Measurements from ENCODE around the gene TMEM143.

TMEM143 gene

DNA sequence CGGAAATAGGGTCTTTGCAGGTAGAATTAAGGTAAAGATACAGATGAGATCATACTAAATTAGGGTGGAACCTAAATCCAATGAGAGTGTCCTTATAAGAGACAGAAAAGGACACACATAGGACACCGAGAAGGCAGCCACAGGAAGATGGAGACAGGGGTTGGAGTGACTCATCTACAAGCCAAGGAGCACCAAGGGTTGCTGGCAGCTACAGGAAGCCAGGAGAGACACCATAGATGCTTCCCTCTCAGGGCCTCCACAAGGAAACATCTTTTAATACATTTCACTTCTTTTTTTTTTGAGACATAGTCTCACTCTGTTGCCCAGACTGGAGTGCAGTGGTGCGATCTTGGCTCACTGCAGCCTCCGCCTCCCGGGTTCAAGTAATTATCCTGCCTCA is 10.1 kb downstream of the TMEM143 start:
- DNase-seq: no peak

DNA sequence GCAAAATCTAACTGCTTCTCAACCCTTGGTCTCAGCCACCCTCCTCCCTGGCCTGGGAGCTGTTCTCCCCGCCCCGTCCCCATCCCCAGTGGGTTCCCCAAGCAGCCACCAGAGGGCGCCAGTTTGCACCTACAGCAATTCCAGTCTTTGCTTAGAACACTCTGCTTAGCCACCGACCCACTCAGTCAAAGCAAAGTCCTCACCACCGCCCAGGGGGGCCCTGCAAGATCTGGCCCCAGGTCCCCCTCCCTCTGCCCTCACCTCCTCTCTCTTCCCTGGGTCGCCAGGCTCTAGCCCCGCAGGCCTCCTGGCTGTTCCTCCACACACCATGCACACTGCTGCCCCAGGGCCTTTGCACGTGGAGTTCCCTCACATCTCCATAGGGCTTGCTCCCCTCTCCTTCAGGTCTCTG is 12.4 kb downstream of the TMEM143 start:
- peak; percentile 33 for DNase-seq

DNA sequence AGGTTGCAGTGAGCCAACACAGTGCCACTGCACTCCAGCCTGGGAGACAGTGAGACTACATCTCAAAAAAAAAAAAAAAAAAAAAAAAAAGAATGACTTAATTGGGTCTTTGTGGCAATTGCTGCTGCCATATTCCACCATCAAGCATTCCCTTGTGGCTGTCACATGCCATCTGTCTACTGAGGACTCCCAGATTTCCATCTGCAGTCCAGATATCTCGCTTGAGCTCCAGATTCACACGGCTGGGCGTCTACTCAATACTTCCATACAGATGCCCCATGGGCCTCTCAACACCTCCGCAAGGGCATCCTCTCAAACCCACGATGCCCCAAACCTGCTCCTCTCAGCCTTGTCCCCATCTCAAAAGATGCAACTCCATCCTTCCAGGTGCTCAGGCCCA is 12.9 kb downstream of the TMEM143 start:
- no peak for DNase-seq

DNA sequence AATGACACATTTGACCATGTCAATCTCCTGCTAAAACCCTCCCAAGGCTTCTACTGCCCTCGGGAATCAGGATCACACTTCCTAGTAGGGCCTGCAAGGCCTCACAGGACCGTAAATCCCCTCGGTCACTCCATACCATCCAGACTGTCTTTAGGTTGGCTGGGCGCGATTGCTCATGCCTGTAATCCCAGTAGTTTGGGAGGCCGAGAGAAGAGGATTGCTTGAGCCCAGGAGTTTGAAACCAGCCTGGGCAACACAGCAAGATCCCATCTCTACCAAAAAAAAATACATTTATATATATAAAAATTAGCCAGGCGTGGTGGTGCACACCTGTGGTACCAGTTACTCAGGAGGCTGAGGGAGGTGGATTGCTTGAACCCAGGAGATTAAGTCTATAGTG is 15.0 kb downstream of the TMEM143 start:
- no peak for DNase-seq

DNA sequence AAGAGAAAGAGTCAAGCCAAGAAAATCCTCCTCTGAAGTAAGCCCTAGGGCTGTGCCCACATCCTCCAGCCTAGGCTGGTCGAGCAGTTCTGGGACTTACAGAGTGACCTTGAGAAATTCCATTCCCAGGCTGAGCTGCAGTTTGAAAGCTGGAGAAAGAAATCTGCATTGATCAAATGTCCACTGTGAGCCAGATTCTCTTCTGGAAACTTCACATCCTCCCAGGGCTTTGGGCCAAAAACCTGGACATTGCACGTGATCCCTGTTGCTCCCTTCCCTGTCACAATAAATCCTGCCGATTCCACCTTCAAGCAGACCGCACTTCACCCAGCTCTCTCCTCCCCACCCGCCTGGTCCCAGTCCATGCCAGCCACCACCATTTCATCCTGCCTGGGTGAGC is 15.7 kb downstream of the TMEM143 start:
- DNase-seq: no peak

DNA sequence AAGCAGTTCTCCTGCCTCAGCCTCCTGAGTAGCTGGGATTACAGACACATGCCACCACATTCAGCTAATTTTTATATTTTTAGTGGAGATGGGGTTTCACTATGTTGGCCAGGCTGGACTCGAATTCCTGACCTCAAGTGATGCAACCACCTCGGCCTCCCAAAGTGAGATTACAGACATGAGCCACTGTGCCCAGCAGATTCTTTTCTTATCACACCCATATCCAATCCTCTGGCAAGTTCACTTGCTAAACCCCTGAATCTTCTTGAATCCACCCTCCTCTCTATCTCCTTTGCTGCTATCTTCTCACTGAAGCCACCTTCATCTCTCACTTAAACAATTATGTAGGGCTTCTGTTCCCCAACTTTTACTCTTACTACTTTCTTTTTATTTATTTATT is 17.5 kb downstream of the TMEM143 start:
- no peak for DNase-seq

DNA sequence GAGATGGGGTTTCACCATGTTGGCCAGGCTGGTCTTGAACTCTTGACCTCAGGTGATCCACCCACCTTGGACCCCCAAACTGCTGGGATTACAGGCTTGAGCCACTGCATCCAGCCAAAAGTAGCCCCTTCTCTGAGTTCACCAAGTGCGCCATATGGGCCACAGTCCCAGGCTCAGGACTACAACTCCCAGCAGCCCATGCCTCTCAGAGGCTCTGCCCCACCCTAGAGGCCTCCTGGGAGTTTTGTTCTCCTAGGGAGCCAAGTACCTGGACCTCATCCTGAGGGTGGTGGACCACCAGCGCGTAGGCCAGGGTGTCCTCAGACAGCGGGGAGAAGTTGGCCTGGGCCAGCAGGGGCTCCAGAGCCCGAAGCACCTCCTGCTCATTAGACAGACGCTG is 18.8 kb downstream of the TMEM143 start:
- DNase-seq: no peak

DNA sequence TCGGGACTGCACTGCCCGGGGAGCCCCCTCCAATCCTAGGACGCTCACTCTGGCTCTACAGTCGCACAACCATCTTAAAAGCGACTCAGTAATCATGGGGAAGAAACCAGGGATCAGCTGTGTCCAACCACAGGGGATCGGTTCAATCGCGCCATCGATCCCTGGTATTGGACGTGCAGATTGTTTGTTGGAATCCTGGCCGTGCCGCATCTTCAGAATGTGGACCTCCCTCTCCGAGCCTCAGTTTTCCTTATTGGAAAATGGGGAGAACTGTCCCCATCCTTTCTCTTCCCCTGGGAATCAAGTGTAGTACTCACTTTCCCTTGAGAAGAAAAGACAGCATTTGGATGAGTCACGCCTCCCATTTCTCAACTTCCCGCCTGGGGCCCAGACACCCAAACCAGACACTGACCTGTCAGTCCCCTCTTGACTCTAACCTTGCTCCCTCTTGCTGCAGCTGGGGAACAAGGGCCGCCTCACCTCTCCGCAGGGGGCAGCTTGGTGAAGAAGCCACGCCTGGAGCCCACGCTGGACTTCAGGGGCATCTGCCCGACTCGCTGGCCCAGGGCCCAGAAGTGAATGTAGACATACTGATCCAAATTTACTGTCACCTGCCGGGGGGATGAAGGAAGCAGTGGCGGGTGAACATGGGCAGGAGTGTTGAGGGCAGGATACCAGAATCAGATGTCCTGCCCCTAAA is 20.7 kb downstream of the TMEM143 start:
- DNase-seq: no peak

DNA sequence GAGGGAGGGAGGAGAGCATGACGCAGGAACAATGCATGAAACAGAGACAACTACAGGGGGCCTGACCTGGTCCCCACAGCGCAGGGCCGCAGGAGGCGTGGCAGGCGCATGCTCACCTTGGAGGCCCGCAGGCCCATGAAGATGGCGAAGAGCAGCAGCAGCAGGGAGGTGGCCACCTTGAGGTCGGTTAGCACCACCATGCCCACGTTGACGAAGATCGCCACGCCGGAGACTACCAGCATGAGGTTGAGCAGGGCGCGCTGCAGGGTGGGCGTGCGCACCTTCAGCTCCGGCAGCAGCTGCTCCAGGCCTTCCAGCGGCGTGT is 21.4 kb downstream of the TMEM143 start:
- no peak for DNase-seq

DNA sequence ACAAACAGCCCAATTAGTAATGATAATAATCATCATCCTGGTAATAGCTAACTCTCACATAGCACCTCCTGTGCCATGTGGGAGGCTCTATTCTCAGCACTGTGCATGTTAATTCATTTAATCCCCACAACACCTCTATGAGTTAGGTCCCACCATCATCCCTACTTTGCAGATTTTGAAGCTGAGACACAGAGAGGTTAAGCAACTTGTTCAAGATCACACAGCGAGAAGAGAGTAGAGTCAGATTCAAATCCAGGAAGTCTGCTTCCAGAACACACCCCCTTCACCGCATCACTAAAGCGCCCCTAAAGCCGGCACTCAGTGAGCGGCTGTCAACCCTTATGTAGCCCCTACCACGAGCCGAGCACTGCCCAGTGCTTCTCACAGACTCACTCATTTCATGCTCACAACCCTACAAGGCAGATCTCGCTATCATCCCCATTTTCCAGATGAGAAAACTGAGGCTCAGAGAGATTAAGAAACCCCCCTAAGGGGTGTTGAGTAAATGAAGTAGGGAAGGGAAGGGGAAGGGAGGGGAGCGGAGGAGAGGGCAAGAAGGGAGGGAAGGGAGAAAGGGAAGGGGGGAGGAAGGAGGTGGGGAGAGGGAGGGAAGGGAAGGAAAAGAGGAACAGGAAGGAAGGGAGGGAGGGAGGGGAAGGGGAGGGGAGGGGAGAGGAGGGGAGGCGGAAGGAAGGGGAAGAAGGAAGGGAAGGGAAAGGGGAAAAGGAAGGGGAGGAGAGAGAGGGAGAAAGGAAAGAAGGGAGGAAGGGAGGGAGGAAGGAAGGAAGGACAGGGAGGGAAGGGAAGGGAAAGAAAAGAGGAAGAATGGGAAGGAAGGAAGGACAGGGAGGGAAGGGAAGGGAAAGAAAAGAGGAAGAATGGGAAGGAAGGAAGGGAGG is 22.0 kb downstream of the TMEM143 start:
- no peak for DNase-seq

DNA sequence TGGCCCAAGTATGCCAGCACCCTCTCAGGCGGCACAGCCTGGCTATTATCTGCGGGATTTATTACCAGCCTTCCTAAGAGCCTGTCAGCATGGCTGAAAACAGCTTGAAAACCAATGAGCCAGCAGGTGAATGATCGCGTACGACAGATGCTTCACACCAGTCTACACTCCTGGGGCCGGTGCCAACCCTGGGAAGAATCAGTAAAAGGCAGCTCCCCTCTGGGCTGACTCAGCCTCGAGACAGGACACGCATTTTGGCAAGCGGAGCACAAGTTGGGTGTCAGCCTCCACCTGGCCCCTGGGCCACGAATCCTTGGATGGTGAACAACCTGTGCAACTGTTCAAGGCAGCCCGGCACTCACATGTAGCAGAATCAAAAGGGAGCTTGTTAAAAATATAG is 22.7 kb downstream of the TMEM143 start:
- DNase-seq: peak; percentile 49

DNA sequence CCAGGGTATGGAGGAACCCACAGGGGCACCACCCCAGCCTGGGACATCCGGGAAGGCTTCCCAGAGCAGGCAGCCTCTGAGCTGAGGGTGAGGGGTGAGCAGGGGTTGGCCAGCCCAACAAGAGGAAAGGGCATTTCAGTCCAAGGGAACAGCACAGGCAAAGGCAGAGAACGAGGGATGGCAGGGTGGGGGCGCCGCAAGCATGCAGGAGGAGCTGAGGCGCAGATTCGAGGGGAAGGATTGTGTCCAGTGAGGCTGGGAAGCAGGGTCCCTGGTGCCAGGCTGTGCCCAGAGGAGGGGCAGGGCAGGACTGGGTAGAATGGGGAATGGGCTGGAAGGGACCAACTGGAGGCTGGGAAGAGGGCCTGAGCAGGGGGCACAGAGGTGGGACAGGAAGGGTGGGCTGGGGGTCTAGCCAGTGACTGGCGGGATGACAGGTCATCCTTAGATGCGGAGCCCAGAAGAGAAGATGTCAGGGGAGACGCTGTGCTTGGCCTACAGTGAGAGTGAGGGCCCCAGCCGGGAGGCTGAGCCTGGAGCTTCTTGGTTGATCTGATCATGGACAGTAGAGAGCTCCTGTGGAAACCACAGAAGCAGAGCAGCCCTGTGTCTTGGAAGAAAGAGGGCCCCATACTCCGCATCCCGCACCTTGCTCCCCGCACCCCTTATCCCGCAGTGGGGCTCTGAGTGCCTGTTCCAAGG is 24.8 kb downstream of the TMEM143 start:
- DNase-seq: no peak

DNA sequence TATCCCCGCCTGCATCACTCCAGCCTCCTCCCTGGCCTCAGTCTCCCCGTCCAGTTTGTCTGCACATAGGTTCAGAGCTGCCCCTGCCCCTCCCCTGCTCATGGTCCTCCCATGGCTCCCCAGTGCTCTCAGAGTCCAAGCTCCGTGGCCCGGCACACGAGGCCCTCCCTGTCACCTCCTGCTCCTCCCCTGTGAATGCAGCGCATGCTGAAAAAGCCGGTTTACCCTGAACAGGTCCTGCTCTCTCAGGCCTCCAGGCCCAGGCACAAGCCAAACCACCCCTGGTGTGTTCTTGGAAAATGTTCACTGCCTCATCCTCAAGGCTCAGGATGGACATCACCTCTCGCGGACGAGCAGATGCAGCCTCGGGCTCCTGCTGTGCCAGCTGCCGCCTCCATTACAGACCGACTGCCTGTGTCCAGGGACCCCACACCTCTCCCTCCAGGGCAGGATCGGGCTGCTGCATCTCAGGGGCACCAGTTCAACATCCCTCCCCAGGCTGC is 25.4 kb downstream of the TMEM143 start:
- no peak for DNase-seq

DNA sequence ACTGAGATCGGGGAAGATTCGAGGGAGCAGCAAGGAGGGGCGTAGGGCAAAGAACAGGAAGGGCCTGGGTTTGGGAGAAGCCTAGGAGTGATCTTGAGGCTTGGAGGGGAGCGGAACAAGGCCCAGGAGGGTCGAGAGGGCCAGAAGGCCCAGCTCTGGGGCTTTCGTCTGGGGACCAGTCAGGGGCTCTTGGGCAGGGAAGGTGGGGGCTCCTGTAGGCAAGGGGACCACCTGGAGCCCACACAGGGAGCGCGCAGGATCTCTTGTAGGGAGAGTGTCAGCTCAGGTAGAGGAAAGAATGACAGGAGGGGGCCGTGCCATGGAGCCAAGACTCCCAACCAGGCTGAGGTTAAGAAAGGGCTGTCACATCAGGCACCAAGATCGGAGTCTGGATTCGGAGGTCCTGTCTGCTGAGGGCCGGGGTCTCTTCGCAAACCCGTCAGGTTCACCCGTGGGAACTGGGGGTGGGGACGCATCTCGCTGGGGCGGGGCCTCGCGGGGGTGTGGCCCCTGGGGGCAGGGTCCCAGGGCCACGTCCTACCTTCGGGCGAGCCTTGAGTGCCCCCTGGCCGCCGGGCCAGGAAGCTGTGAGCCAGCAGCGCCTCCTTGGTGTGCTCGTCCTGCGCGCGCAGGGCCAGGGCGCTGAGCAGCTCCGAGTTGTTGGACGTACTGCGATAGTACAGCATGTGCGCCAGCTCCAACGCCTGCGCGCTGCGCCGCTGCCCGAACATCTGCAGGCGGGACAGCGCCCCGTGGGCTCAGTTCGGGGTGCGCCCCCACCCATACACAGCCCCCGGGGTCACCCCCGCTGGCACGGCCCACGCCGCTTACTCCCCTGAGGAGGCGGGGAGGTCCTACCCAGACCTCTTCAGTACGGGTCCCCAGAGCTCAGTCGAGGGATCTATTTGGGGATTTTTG is 30.0 kb downstream of the TMEM143 start:
- peak; percentile 85 for DNase-seq

DNA sequence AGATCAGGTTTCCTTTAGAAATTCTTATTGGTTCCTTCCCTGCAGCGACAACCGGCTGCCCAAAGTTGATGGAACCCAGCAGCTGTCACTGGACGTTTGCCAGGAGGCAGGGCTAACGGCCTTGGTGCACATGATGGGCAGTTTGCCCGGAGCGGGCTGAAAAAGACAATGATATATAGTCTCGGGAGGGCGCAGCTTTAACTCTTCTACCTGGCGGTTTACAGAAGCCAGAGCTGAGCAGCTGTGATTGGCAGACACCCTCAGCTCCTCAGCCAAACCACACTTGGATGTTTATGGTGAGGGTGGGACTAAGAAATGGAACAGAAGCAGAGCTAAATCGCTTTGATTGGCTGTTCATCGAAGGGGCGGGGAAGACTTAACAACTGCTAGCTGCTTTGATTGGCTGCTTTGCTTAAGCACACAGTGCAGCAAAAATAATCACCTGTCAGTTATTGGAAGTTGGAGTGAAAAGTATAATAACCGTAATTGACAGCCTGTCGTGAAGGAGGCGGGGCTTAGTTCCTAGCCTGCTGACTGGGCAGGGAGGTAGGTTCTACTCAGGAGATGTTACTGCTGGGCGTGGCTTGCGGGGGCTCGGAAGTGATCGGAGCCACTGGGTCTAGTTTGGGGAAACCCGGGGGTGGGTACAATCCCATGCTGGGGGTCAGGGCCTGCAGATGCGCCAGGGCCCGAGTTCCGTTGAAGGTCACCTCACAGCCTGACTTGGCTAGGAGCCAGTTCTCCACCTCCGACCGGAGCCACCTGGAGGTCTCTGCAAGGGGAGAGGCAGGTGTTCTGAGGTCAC is 30.9 kb downstream of the TMEM143 start:
- DNase-seq: peak; percentile 100

DNA sequence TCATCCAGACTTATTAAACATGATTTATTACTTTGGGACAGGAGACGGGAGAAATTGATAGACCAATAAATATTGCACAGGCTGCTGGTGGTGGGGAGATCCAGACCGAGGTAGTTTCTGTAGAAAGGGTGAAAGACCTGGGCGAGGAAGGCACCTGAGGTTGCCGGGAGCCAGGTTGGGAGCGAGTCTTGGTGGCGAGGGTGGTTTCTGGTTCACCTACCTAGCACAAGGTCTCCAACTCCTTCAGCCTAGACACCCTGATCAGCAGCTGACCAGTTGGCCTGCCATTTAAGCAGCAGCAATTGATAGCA is 31.4 kb downstream of the TMEM143 start:
- no peak for DNase-seq

DNA sequence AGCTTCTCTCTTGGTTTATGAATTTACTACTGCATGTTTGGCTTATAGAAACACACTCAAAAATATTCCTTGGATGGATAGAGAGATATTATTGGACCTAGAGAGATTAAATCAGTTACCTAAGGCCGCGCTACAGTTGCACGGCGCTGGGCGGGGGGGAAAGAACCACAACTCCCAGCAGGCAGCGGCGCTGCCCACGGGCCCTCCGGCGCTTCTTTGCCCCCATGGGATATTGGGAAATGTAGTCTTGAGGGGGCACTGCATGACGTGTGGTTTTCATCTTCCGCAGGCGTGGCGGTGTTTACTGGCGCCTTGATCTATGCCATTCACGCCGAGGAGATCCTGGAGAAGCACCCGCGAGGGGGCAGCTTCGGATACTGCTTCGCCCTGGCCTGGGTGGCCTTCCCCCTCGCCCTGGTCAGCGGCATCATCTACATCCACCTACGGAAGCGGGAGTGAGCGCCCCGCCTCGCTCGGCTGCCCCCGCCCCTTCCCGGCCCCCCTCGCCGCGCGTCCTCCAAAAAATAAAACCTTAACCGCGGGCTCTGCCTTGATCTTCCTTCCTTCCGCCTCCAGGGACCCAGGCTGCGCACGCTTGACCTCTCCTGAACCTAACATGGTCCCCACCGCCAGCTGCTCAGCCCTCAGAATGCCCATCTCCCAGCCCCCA is 33.6 kb downstream of the TMEM143 start:
- DNase-seq: peak; percentile 93

DNA sequence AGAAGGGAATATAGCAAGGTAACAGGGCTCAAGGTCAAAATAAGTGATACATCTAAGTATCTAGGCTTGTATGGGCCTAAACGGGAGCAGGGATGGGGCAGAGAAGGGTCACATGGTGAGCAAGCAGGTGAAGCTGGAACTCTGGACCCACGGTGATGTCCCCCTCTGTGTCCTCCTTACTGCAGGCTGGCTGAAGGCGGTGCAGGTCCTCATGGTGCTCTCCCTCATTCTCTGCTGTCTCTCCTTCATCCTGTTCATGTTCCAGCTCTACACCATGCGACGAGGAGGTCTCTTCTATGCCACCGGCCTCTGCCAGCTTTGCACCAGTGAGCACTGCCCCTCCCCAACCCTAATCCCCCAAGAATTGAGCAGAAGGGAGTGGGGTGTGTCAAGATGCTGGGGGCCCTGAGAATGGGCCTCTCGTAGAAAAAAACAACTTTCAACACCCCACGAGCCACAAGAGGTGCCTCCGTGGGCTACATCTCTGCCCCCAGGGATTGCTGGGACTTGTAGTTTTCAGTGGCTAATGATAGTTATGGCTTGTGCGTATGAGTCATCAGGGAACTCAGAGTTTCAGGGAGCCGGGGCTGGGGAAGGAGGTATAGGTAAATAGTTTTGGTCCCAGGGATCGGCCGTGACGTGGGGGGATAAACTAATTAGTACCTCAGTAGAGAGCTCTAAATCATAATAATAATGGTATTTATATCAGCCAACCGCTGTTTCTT is 34.4 kb downstream of the TMEM143 start:
- no peak for DNase-seq

DNA sequence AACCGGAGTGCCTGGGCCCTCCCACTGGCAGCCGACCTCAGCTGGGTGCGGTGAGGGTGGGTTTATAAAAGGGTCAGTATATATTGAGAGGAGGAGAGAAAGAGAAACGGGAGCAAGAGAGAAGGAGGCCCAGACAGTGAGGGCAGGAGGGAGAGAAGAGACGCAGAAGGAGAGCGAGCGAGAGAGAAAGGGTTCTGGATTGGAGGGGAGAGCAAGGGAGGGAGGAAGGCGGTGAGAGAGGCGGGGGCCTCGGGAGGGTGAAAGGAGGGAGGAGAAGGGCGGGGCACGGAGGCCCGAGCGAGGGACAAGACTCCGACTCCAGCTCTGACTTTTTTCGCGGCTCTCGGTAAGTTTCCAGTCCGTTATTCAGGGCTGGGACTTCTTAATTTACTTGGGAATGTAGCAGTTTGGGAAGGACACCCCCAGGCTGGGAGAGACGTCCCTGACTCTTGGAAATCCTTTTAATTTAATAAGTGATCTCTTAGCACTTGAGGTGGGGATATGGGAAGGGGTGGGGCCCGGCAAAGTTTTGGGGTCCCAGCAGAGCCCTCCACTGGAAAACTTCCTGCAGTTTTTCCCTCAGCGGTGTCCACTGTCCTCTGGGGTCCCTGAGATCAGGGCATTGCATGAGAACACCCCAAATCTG is 38.4 kb downstream of the TMEM143 start, which contains the start of gene EMP3:
Gene EMP3, plus strand, starts transcription at position 288 of the 646 bp plus-strand sequence. CDS start 1,293 bp downstream, outside the sequence.
- no peak for DNase-seq

All from COR-L47 (cell line).